K562 (cell line): ENCODE measurements around the gene GNPAT. TPM values are rescaled to one million over a fixed set of nuclear protein-coding genes. Genes with fewer than 3 reads are reported as not detected.

Experiments used
- BMI1 ChIP-seq: fragments of 150-350 bp; IDR thresholded peaks from 2 replicates; pipeline ENCODE4 v1.6.1; 2014; ENCODE audit warnings: low read length
- CHD2 ChIP-seq: IDR thresholded peaks from 2 replicates; pipeline ENCODE4 v1.6.1; 2011; ENCODE audit warnings: low read depth, low read length
- ELF1 ChIP-seq: fragments of 200-800 bp; sonication (Bioruptor generic); IDR thresholded peaks from 2 replicates; pipeline ENCODE4 v1.6.1; 2016; ENCODE audit warnings: missing genetic modification characterization, missing compliant biosample characterization
- FOXJ2 ChIP-seq: fragments of 200-800 bp; sonication (Bioruptor generic); IDR thresholded peaks from 2 replicates; pipeline ENCODE4 v1.6.1; 2016; ENCODE audit warnings: missing genetic modification characterization, missing compliant biosample characterization
- HBP1 ChIP-seq: fragments of 450-650 bp; formaldehyde crosslinking; IDR thresholded peaks from 2 replicates; pipeline ENCODE4 v1.4.0; 2022; ENCODE audit warnings: missing genetic modification characterization
- HDGF ChIP-seq: fragments of 450-650 bp; IDR thresholded peaks from 2 replicates; pipeline ENCODE4 v1.6.1; 2016
- HMBOX1 ChIP-seq: sonication (generic); IDR thresholded peaks from 2 replicates; pipeline ENCODE4 v1.6.1; 2016
- HOMEZ ChIP-seq: fragments of 250-450 bp; sonication (Bioruptor Pico); IDR thresholded peaks from 2 replicates; pipeline ENCODE4 v1.4.0; 2020; ENCODE audit warnings: mild to moderate bottlenecking, moderate library complexity
- MAZ ChIP-seq, 2 experiments: fragments of 450-650 bp in 1 of 2; sonication (generic) in 1 of 2; formaldehyde crosslinking; IDR thresholded peaks in 1 of 2; conservative IDR thresholded peaks in 1 of 2; 2 replicates each; pipeline versions ENCODE4 v1.4.0 to v1.5.0; 2020; ENCODE audit warnings: mild to moderate bottlenecking in 1 of 2, missing genetic modification reagents in 1 of 2
- PBX2 ChIP-seq, 2 experiments: IDR thresholded peaks in 1 of 2; conservative IDR thresholded peaks in 1 of 2; 2 replicates each; pipeline ENCODE4 v1.6.1; 2016; ENCODE audit warnings: low read depth in 2 of 2, mild to moderate bottlenecking in 1 of 2, missing compliant biosample characterization in 1 of 2, missing genetic modification characterization in 1 of 2, moderate library complexity in 1 of 2
- PREB ChIP-seq: sonication (generic); formaldehyde crosslinking; IDR thresholded peaks from 2 replicates; pipeline ENCODE4 v1.8.1; 2023; ENCODE audit warnings: mild to moderate bottlenecking, missing genetic modification reagents
- TFAP4 ChIP-seq: sonication (generic); formaldehyde crosslinking; IDR thresholded peaks from 2 replicates; pipeline ENCODE4 v1.8.0; 2022; ENCODE audit warnings: missing genetic modification reagents, mild to moderate bottlenecking, moderate library complexity, borderline replicate concordance
- ZNF175 ChIP-seq: fragments of 200-800 bp; sonication (Bioruptor generic); IDR thresholded peaks from 2 replicates; pipeline ENCODE4 v1.6.1; 2016; ENCODE audit warnings: low read depth, mild to moderate bottlenecking, missing genetic modification characterization, missing compliant biosample characterization
- ZNF398 ChIP-seq: fragments of 250-450 bp; sonication (Bioruptor Pico); IDR thresholded peaks from 2 replicates; pipeline ENCODE4 v1.8.0; 2021; ENCODE audit warnings: moderate library complexity, mild to moderate bottlenecking, inconsistent platforms
- polyA plus RNA-seq, 8 experiments: library from polyadenylated mRNA; depleted of rRNA in 4 of 8; stranded (reverse) in 5 of 8; unstranded in 3 of 8; fragments of >200 nt; fragmentation: Nextera tagmentation in 2 of 8; fragmentation: Illumina TruSeq in 1 of 8; extraction: Ambion mirVana in 2 of 8; extraction: Trizol in 1 of 8; gene quantifications; 2 replicates each; pipeline versions ENCODE4 v1.2.1 to v1.2.3, GENCODE V29; 2011 to 2014; ENCODE audit warnings: inconsistent platforms in 1 of 8, missing spikeins in 1 of 8
- total RNA-seq, 7 experiments: library from RNA; depleted of rRNA in 6 of 7; stranded (reverse); fragments of >200 nt in 6 of 7; fragmentation: Illumina TruSeq in 2 of 7; extraction: Trizol in 2 of 7; gene quantifications; 2 replicates each; pipeline versions ENCODE4 v1.2.1 to v1.2.3, GENCODE V29; 2011 to 2021; ENCODE audit warnings: low replicate concordance in 1 of 7

GNPAT gene
- total and polyA plus RNA-seq, 9 of the 15 experiments (the other 6 are each of a cell fraction or from before 2014, with no cell fraction given): 32.1 to 68.8 (median 50.7) TPM

- TF ChIP-seq HBP1 (CRISPR knock-in tag) (0 out of 2 replicates have a peak, but pooled peaks have one; percentile 42), FOXJ2 (peak; percentile 84), ZNF175 (CRISPR knock-in tag) (peak; percentile 90), BMI1 (no peak), PBX2 (CRISPR knock-in tag; IDR thresholded peaks at IDR 0.05; ENCODE audit: low read depth) (no peak), PBX2 (tag; conservative IDR thresholded peaks at IDR 0.05; ENCODE audit: low read depth) (peak; percentile 57), PREB (CRISPR knock-in tag) (no peak), CHD2 (no peak), ZNF398 (CRISPR knock-in tag) (no peak), TFAP4 (CRISPR knock-in tag) (peak; percentile 96), HOMEZ (CRISPR knock-in tag) (no peak), MAZ (CRISPR knock-in tag; conservative IDR thresholded peaks at IDR 0.05 in 1 of 2, IDR thresholded peaks at IDR 0.05 in 1 of 2) (peak in 1 of 2 experiments; percentile 54; a peak in 3 of 4 replicates), ELF1 (tag) (peak; percentile 34; the same call in 1 of the 2 replicates), HDGF (no peak), HMBOX1 (peak; percentile 47)
These were observed 40.5 kb upstream of the GNPAT start (continued) for GRCh38 chr1:231200388-231201031.
